GM12891 (cell line): ENCODE data around the gene CIAO3.

Experiments
- POLR2A ChIP-seq: IDR thresholded peaks from 2 replicates; pipeline ENCODE4 v1.6.1; 2011; ENCODE audit warnings: low read depth, low read length, control low read depth
- POLR2AphosphoS5 ChIP-seq: IDR thresholded peaks from 2 replicates; pipeline ENCODE4 v1.6.1; 2011; ENCODE audit warnings: low read depth, low read length, control low read depth
- POU2F2 ChIP-seq: IDR thresholded peaks from 2 replicates; pipeline ENCODE4 v1.6.1; 2011; ENCODE audit warnings: low read depth, mild to moderate bottlenecking, control low read depth, low read length, moderate library complexity
- SPI1 ChIP-seq: IDR thresholded peaks from 2 replicates; pipeline ENCODE4 v1.6.1; 2011; ENCODE audit warnings: low read depth, low read length, control low read depth
- TAF1 ChIP-seq: IDR thresholded peaks from 2 replicates; pipeline ENCODE4 v1.6.1; 2011; ENCODE audit warnings: low read depth, low read length, control low read depth

- no peak for TF ChIP-seq POLR2AphosphoS5
- TF ChIP-seq TAF1, result no peak
- TF ChIP-seq POLR2A, result no peak
- no peak for TF ChIP-seq SPI1
- no peak for TF ChIP-seq POU2F2
Measured at GRCh38 chr16:751152-752006, 10.6 kb upstream of the CIAO3 start.
